Caki2 (cell line): ENCODE measurements around the gene MDH1. TPM values are rescaled to one million over a fixed set of nuclear protein-coding genes. Genes with fewer than 3 reads are reported as not detected.

Experiments
- total RNA-seq: library from RNA; depleted of rRNA; stranded (reverse); fragments of >200 nt; shearing (Covaris generic); gene quantifications from 2 replicates; pipeline ENCODE4 v1.2.3, GENCODE V29; 2014; ENCODE audit warnings: low replicate concordance; rRNA removed

The MDH1 gene
- total RNA-seq, 1 experiment from 2014 or later: 385 TPM

Other genes starting within 250 kb of the MDH1 start
- gene WDPCP, start 486 bp upstream of the MDH1 start, total RNA-seq: 4.9 and 6.4 TPM in 2 replicates